PFSK-1 (cell line): ENCODE measurements around the gene CDHR2.

ENCODE experiments used
- POLR2AphosphoS5 ChIP-seq: IDR thresholded peaks from 2 replicates; pipeline ENCODE4 v1.6.1; 2012; ENCODE audit warnings: low read depth, mild to moderate bottlenecking, control low read depth, low read length, moderate library complexity
- TAF1 ChIP-seq: IDR thresholded peaks from 2 replicates; pipeline ENCODE4 v1.6.1; 2012; ENCODE audit warnings: low read length, control low read depth, borderline replicate concordance; ENCODE audit not compliant: insufficient read depth

DNA sequence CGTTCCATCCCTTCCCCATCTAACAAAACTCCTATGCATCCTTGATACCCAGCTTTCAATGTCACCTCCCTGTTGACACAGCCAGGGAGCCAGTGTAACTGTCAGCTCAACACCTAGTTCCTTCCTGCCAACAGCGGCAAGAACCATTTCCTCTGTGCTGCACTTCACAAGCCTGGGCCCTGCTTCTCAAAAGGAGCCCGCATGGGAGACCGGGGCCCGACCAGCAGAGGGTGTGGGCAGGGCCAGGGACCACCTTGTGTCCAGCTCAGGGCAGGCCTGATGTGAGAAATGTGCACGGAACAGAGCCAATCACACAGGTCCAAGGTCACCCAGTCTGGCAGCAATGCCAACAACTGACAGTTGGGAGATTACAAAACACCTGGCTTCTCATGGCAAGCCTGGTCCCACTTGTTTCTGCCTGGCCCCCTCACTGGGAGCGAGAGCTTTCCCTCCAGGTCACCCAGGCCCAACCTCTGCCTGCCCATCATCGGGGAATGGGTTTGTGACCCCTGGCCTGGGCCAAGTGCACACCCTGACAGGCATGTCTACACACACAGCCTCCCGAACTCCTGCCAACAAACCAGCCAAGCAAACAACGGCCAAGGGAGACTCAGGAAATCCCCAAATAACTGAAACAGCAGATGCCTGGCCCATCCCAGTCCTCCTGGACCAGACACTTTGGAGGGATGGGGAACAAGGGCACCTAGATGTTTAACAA is 15.1 kb upstream of the CDHR2 start:
- no peak for TF ChIP-seq POLR2AphosphoS5
- no peak for TF ChIP-seq TAF1
